HG03139 (cell line): Measurements from ENCODE around the gene EN2.

Source experiments
- ATAC-seq: cut with Tn5 transposase; IDR thresholded peaks from one replicate; pipeline ENCODE4 v1.9.1; 2021; ENCODE audit not compliant: unreplicated experiment

Gene EN2

GRCh38 chr7:155450558-155450969, 7.4 kb upstream of the EN2 start:
- no peak for ATAC-seq

DNA sequence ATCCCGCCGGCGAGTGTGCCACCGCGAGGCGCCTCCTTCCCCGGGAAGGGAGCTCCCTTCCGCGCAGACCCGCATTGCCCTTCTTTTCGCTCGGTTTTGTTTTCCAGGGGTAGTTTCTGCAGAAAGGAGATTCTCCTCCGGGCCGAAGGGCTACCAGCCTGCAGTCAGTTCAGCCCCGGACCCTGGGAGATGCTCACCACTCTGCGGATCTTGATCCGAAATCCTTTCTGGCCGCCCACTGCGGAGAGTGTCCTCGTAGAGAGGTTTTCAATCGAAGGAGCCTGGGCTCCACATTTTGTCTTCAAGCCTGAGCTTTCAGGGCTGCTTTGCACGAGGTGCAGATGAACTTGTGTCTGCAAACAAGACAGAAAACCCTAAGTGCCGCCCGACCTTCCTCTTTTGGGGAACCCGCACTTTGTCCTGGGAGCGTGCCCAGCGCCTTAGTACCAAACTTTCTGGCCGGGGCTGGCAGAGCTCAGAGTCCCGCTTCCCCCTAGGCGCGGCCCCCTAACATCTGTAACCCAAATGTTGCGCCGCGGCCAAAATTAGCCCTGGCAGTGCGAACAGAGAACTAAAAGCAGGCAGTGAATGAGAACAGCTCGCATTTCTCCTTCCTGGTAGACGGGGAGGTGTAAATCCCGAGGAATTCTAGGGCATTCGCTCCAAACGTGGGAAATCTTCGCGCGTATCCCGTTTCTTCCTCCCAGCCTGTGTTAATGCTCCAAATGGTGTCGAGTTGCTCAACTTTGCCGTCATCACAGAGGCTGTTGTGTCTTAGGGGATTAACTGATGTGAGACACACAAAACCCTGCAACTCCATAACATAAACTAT, 6.7 kb upstream of the EN2 start:
- ATAC-seq: no peak

GRCh38 chr7:155451840-155452239, 6.1 kb upstream of the EN2 start:
- no peak for ATAC-seq

- ATAC-seq: no peak
Observed at GRCh38 chr7:155452505-155453295, 5.2 kb upstream of the EN2 start.

DNA sequence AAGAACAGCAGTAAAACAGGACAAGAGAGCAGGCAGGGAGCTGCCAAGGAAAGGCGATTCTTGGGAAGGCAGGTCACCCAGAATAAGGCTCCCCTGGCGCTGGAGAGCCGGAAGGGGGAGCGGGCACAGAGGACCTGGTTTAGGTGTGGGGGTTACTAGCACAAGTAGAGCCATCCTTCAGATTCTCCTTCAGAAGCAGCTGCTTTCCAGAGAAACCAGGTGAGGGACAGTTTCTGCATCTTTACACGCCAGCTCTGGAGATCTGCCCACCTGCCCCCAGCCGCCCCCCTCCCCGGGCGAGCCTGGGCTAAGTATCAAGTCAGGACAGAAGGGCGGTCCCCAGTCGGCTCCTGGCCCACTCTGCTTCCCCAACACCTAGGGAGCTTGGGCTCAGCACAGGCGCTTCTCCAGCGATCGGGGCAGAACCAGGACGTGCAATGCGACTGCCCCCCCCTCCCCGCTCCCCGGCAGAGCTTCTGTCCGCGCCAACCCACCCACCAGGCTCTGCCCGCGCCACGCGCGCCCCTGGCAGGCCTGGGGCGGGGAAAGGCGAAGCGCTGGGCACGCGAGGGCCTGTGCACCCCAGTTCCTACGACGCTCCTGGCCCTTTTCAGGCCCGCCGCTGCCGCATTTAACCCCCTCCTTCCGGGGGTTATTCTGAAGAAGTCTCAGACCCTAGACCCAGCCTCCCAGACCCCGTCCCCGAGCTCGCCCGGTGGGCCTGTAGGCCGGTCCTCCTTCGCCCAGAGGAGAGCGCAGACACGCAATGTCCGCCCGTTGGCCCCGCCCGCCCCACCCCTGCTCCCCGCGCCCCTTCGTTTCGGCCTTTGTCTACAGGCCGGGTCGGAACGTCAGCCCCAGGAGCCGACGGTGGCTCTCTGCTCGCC, 4.4 kb upstream of the EN2 start:
- no peak for ATAC-seq

DNA sequence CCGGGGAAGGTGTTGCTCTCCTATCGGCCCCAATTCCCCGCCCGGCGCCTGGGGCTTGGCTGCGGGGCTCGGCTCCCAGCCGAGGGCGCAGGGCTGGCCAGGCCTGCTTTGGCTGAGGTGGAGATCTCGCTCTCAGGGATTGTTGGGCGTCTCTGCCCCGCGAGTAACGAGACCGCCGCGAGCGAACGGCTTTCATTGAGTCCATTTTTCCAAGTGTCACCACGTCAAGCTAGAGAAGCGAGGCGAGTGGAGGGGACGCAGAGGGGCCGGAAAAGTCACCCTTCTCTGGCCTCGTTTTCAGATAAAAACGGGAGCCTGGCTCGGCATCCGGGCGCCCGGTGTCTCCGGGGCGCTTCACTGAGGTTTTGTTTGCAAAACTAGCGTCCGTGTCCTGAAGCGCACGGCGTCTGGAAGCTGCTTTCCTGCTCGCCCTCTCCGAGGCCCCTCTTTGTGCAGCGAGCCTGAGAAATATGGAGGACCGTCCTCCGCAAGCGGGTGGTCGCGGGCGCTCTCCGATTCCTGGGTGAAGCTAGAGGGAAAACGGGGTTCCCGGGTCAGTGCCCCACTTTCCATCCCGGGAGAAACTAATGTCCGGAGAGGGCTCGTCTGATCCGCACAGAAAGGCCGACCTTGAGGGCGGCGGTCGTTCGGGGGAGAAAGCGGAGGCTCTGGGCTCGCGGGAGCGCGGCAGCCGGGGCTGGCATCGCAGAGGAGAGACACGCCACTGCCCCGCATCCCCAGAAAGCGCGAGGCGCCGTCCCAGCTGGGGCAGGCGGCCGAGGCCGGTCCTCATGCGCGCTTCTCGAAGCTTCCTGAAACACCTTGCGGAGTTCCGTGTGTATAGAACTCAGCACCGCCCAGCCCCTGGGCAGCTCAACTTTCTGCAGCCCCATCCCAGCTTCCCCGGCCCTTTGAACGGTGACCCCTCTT, 3.5 kb upstream of the EN2 start:
- ATAC-seq: no peak

DNA sequence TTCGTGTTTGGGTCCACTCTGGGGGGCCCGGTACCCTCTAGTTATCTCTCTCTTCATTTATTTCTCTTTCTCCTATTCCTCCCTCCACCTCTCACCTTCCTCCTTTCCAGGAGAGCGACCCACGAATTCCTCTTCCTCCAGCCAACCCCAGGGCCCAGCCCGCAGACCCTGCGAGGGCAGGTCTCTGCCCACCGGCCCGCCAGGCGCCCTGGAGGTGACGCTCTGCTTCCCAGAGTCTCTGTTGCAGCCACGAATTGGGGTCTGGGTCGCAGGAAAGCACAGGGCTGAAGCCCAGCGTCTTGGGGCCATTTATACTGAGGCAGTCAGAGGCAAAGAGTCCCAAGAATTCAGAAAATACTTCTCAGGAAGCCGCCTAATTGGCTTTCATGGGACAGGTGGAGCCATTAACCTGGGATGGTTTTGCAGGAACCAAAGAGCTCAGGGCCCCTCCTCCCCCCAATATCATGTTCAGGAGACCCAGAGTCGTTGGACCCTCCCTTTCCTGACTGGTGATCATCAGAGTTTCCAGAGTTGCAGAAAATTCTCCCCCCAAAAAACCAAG, 2.7 kb upstream of the EN2 start:
- no peak for ATAC-seq

DNA sequence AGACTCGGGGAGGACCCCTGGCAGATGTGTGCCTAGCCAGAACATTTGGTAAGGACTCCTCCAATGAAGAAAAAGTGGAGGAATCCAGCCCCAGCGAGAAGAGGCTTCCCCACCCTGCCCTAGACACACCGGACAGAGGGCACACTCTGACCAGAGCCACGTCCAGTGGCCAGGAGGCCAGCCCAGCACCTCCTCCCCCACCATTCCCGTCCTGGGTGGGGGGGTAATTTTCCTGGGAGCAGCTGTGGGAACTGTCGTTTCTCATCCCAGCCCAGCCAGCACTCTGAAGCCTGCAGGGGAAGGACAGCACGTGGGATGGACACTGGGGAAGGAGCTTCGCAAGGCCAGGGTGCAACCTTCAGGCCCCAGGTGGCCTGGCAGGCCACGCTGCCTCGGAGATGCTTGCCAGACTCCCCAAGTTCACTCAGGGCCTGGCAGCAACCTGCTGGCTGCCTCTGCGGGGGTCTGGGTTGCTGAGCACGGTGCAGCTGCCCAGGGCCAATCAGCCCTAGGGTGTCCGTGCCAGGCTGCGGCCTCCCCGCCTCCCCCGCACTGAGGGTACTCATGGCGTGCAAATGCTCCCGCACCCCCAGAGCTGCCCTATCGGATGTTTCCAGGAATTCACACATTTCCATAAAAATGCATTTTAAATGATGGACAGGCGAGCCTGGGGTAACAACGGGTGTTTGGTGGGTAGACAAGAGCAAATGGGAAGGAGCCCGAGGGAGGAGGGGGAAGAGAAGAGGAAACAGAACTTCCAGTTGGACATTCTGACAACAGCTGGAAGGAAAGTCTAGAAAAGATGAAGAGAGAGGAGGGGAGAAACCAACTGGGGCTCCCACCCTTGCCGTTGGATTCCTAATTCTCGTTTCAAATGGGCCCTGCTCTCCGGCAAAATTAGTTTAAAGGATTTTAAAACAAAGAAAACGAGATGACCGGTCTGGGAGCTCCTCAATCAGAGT, 1.9 kb upstream of the EN2 start:
- ATAC-seq: no peak

- ATAC-seq: no peak
Observed at GRCh38 chr7:155456738-155457543, 988 bp upstream of the EN2 start.

- ATAC-seq: no peak
Observed at GRCh38 chr7:155457544-155458110, 302 bp upstream of the EN2 start.

GRCh38 chr7:155458878-155459699, 1.2 kb downstream of the EN2 start:
- ATAC-seq: no peak

- no peak for ATAC-seq
Observed at GRCh38 chr7:155459700-155460461, 2.0 kb downstream of the EN2 start.

DNA sequence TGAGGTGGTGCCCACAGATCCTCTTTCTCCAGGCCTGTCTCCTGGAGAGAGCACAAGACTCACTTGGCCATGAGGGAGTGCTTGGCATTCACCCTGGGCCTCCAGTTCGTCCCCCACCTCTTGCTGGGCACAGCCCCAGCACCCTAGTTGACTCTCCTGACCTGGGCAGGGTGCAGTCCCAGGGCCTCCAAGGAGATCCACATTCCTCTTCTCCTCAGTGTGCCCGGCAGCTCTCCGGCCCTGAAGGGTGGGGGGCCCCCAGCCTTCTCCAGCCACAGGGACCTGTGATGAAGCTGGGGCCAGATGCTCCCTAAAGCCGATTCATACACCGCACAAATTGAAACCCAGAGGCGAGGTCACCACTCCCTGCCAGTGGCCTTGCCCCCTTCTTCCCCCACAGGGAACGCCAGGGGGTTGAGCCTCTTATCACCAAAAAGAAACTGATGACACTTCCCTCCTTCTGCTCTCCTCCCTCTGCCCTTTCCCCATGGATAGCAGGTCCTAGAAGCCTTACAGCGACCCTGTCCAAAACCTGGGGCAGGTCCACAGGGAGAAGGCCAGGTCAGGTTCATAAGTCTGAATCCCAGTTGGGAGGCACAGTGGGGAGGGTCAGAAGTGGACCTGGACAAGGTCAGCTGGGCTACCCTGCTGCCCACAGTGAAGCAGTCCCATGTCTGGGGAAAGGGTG, 3.1 kb downstream of the EN2 start:
- no peak for ATAC-seq

- ATAC-seq: no peak
Observed at GRCh38 chr7:155461631-155462030, 3.7 kb downstream of the EN2 start.

DNA sequence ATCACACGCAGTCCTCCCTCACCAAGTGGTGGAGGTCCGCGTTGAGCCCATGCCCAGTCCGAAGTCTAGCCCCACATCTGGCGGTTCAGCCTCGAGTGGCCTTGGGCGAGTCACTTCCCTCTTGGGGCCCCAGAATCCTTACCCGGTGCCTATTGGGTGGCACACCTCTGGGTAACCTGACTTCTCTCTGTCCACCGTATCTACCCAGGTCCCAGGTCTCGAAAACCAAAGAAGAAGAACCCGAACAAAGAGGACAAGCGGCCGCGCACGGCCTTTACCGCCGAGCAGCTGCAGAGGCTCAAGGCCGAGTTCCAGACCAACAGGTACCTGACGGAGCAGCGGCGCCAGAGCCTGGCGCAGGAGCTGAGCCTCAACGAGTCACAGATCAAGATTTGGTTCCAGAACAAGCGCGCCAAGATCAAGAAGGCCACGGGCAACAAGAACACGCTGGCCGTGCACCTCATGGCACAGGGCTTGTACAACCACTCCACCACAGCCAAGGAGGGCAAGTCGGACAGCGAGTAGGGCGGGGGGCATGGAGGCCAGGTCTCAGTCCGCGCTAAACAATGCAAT, 4.3 kb downstream of the EN2 start:
- ATAC-seq: no peak
